ENCODE data around the gene SLC2A10.

Gene SLC2A10

DNA sequence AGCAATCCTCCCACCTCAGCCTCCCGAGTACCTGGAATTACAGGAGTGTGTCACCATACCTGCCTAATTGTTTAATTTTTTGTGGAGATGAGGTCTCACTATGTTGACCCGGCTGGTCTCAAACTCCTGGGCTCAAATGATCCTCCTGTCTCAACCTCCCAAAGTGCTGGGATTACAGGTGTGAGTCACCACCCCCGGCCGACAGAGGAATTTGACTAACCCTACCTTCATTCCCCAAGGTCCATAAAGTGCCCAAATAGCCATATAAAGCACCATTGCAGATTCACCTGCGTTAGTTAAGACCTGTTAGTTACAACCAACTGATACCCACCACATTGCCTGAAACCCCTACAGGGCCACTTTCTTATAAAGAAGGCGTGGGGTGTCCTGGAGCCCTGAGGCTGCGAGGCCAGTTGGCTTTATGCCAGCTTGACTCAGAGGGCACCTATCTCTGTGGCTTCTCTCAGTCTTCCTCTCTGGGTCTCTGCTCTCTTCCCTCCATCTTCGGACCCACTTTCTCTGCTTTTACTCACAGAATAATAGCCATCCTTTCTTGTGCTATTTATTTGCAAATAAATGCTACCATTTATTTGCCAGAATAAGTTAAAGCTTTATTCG is 65.6 kb downstream of the SLC2A10 start:
- Histone ChIP-seq H4K20me1 (ENCODE audit: insufficient read depth, low read length) (no peaks in the 10 kb centered on the region), H3K4me1 (ENCODE audit: low read length) (no peaks in the 10 kb centered on the region), H3K79me2 (ENCODE audit: low read length) (no peaks in the 10 kb centered on the region), H3K9ac (ENCODE audit: low read length) (no peak overlapping the region), H3K27me3 (ENCODE audit: low read depth, low read length) (peaks cover 26% of the 10 kb centered on the region), H3K9me3 (ENCODE audit: insufficient read depth, low read length) (no peaks in the 10 kb centered on the region), H2AFZ (ENCODE audit: low read depth, low read length) (no peak overlapping the region), H3K27ac (ENCODE audit: low read length) (no peak overlapping the region), H3K36me3 (replicated peaks; ENCODE audit: low read depth, low read length) (no peaks in the 10 kb centered on the region), H3K4me2 (ENCODE audit: low read length) (no peak overlapping the region), H3K4me3 (ENCODE audit: low read length) (no peak overlapping the region)
- TF ChIP-seq EZH2phosphoT487 (IDR thresholded peaks at IDR 0.05; ENCODE audit: low read depth) (no peak), CTCF (IDR thresholded peaks at IDR 0.05; ENCODE audit: low read depth, low read length) (no peak)

DNA sequence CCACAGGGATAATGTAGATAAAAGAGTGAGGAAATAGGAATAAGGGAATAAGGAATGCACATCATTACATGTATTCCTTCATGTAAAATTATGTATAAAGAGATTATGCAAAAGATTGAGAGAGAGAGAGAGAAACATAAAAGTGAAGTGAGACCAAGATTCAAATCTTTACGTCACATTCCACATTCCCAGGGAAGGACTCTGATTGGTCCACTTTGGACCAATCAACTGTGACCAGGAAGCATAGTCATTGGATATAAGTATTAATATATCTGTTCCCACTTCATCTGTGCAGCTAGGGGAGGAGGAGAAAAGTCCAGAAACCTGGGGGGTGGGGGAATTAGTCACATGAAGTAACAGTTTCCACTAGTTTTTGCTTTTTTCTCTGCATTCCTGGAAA is 66.4 kb downstream of the SLC2A10 start:
- no peaks in the 10 kb centered on the region for H3K9me3 ChIP-seq (ENCODE audit: insufficient read depth, low read length)
- TF ChIP-seq CTCF (IDR thresholded peaks at IDR 0.05; ENCODE audit: low read depth, low read length) = no peak
- TF ChIP-seq EZH2phosphoT487 (IDR thresholded peaks at IDR 0.05; ENCODE audit: low read depth) = no peak
- H4K20me1 ChIP-seq (ENCODE audit: insufficient read depth, low read length) = no peaks in the 10 kb centered on the region
- no peaks in the 10 kb centered on the region for H3K79me2 ChIP-seq (ENCODE audit: low read length)
- H3K4me2 ChIP-seq (ENCODE audit: low read length) = no peak overlapping the region
- H2AFZ ChIP-seq (ENCODE audit: low read depth, low read length) = no peak overlapping the region
- no peaks in the 10 kb centered on the region for H3K36me3 ChIP-seq (replicated peaks; ENCODE audit: low read depth, low read length)
- H3K4me3 ChIP-seq (ENCODE audit: low read length) = no peak overlapping the region
- peaks cover 26% of the 10 kb centered on the region for H3K27me3 ChIP-seq (ENCODE audit: low read depth, low read length)
- H3K4me1 ChIP-seq (ENCODE audit: low read length) = no peaks in the 10 kb centered on the region
- H3K27ac ChIP-seq (ENCODE audit: low read length) = no peak overlapping the region
- H3K9ac ChIP-seq (ENCODE audit: low read length) = no peak overlapping the region

DNA sequence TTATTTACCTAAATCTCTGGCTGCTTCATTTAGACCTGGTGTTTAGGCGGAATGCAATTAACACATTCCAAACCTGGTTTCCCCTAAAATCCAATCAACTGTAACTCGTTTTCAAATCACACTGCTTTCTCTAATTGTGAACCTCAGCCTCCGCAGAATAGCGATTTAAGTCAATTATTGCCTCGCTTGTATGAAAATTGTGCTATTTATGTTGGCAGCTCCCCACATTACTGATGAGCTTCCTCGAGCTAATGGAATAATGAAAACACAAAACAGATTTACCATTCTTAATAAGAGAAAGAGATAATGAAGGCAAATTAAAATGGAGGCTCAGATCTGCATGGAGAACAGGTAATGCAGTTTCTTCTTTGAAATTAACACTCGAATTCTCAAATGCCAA is 67.9 kb downstream of the SLC2A10 start:
- Histone ChIP-seq H3K4me2 (ENCODE audit: low read length) (no peak overlapping the region), H3K79me2 (ENCODE audit: low read length) (no peaks in the 10 kb centered on the region), H3K4me1 (ENCODE audit: low read length) (no peaks in the 10 kb centered on the region), H3K27ac (ENCODE audit: low read length) (no peak overlapping the region), H3K4me3 (ENCODE audit: low read length) (no peak overlapping the region), H4K20me1 (ENCODE audit: insufficient read depth, low read length) (no peaks in the 10 kb centered on the region), H3K36me3 (replicated peaks; ENCODE audit: low read depth, low read length) (no peaks in the 10 kb centered on the region), H3K27me3 (ENCODE audit: low read depth, low read length) (peaks cover 26% of the 10 kb centered on the region), H3K9ac (ENCODE audit: low read length) (no peak overlapping the region), H2AFZ (ENCODE audit: low read depth, low read length) (no peak overlapping the region), H3K9me3 (ENCODE audit: insufficient read depth, low read length) (no peaks in the 10 kb centered on the region)
- no peak for TF ChIP-seq CTCF (IDR thresholded peaks at IDR 0.05; ENCODE audit: low read depth, low read length)
- TF ChIP-seq EZH2phosphoT487 (IDR thresholded peaks at IDR 0.05; ENCODE audit: low read depth) = no peak

DNA sequence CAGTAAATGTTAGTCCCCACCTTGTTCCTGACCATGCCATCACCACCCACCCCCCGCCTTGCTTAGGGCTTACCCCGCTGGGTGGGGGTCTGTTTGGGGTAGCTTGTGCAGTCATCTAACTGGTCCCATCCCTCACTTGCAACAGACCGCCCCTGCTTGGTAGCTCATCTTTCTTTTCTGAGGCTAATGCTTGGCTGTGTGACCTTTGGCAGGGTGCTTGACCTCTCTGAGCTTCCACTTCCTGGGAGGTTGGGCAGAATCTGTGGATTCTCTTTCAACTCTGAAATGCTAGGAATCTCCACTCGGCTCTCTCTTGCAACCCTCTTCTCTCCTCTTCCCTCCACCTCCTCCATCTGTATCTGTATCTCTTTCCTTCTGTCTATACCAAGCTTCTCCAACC is 70.4 kb downstream of the SLC2A10 start:
- Histone ChIP-seq H2AFZ (ENCODE audit: low read depth, low read length) (no peak overlapping the region), H3K4me1 (ENCODE audit: low read length) (no peaks in the 10 kb centered on the region), H3K27ac (ENCODE audit: low read length) (no peak overlapping the region), H3K9ac (ENCODE audit: low read length) (no peak overlapping the region), H3K9me3 (ENCODE audit: insufficient read depth, low read length) (no peaks in the 10 kb centered on the region), H3K27me3 (ENCODE audit: low read depth, low read length) (peaks cover 13% of the 10 kb centered on the region; the same call in 1 of the 2 replicates), H4K20me1 (ENCODE audit: insufficient read depth, low read length) (no peaks in the 10 kb centered on the region), H3K36me3 (replicated peaks; ENCODE audit: low read depth, low read length) (no peaks in the 10 kb centered on the region), H3K79me2 (ENCODE audit: low read length) (no peaks in the 10 kb centered on the region), H3K4me2 (ENCODE audit: low read length) (no peak overlapping the region), H3K4me3 (ENCODE audit: low read length) (no peak overlapping the region)
- no peak for TF ChIP-seq CTCF (IDR thresholded peaks at IDR 0.05; ENCODE audit: low read depth, low read length)
- no peak for TF ChIP-seq EZH2phosphoT487 (IDR thresholded peaks at IDR 0.05; ENCODE audit: low read depth)

Data from OCI-LY3 (cell line).